GM12878 (cell line): ENCODE results near the gene PPWD1. TPM values are rescaled to one million over a fixed set of nuclear protein-coding genes. Genes with fewer than 3 reads are reported as not detected.

Source experiments
- ATAC-seq: fragments of 200-7000 bp; cut with Tn5 transposase; 3 replicates; pipeline ENCODE4 v1.9.1; 2020; ENCODE audit warnings: mild to moderate bottlenecking, moderate library complexity
- BruUV-seq: library from RNA; stranded (reverse); fragments of 400-500 nt; replicated peaks from 2 replicates; lab custom pipeline; 2021; lab: Mats Ljungman, UMichigan
- CTCF ChIA-PET: fragments of 300-600 bp; sonication (Branson Sonifier 250); formaldehyde crosslinking; extraction: SDS; loops from one replicate; lab custom pipeline; 2021; ENCODE audit warnings: inconsistent platforms; lab: Yijun Ruan, JAX
- POLR2A ChIA-PET: fragments of 350-600 bp; formaldehyde crosslinking; extraction: SDS; loops from one replicate; lab custom pipeline; 2021; ENCODE audit warnings: inconsistent platforms; lab: Charles Lee
- RAD21 ChIA-PET: fragments of 300-600 bp; sonication (Branson Sonifier 250); formaldehyde crosslinking; loops from one replicate; lab custom pipeline; 2023; ENCODE audit warnings: antibody characterized with exemption; ENCODE audit not compliant: unreplicated experiment; lab: Charles Lee
- SMC1A ChIA-PET: fragments of 300-600 bp; sonication (Branson Sonifier 250); formaldehyde crosslinking; loops from one replicate; lab custom pipeline; 2023; ENCODE audit not compliant: unreplicated experiment, uncharacterized antibody; lab: Charles Lee
- DNase-seq: peaks from one replicate; pipeline ENCODE4 v3.0.0-alpha.2; 2011; ENCODE audit warnings: low read depth, low spot score
- FAIRE-seq: peaks from 3 replicates; lab custom pipeline; 2011; peaks lifted over from hg19 to GRCh38; lab: Jason Lieb, UNC
- H2AFZ ChIP-seq: 2 replicates; pipeline ENCODE4 v1.6.0; 2011; ENCODE audit warnings: low read depth, low read length, control low read depth; ENCODE audit not compliant: control insufficient read depth
- H3K27ac ChIP-seq: 2 replicates; pipeline ENCODE4 v1.5.1; 2011; ENCODE audit warnings: control low read depth; ENCODE audit not compliant: control insufficient read depth, insufficient read depth
- H3K27me3 ChIP-seq, 2 experiments: replicated peaks in 1 of 2; 2 replicates each; pipeline versions ENCODE4 v1.6.0 to v1.6.1; 2011; ENCODE audit warnings: low read length in 1 of 2; ENCODE audit not compliant: control insufficient read depth in 2 of 2, insufficient read depth in 2 of 2
- H3K36me3 ChIP-seq, 2 experiments: 2 replicates each; pipeline ENCODE4 v1.5.1; 2011; ENCODE audit warnings: low read length in 1 of 2; ENCODE audit not compliant: control insufficient read depth in 2 of 2, insufficient read depth in 2 of 2
- H3K4me1 ChIP-seq: 2 replicates; pipeline ENCODE4 v1.6.1; 2011; ENCODE audit warnings: mild to moderate bottlenecking, low read length, moderate library complexity, mixed read lengths; ENCODE audit not compliant: control insufficient read depth, insufficient read depth
- H3K4me2 ChIP-seq: 2 replicates; pipeline ENCODE4 v1.6.0; 2011; ENCODE audit warnings: control low read depth; ENCODE audit not compliant: control insufficient read depth, insufficient read depth
- H3K4me3 ChIP-seq: fragments of 200-600 bp; sonication (generic); 2 replicates; pipeline ENCODE4 v1.5.1; 2016
- H3K79me2 ChIP-seq: 2 replicates; pipeline ENCODE4 v1.6.0; 2011; ENCODE audit warnings: low read length; ENCODE audit not compliant: control insufficient read depth, insufficient read depth
- H3K9ac ChIP-seq: 2 replicates; pipeline ENCODE4 v1.8.0; 2011; ENCODE audit warnings: low read length, control low read depth, mixed read lengths; ENCODE audit not compliant: control insufficient read depth, insufficient read depth
- H3K9me3 ChIP-seq: replicated peaks from 3 replicates; pipeline ENCODE4 v1.5.1; 2011; ENCODE audit warnings: mild to moderate bottlenecking, low read length; ENCODE audit not compliant: control insufficient read depth, insufficient read depth
- H4K20me1 ChIP-seq: 2 replicates; pipeline ENCODE4 v1.6.0; 2011; ENCODE audit not compliant: control insufficient read depth, insufficient read depth
- CBFB ChIP-seq: IDR thresholded peaks from 2 replicates; pipeline ENCODE4 v1.6.1; 2016; ENCODE audit warnings: antibody characterized with exemption, low read depth
- CHD1 ChIP-seq: IDR thresholded peaks from 2 replicates; pipeline ENCODE4 v1.6.1; 2012; ENCODE audit warnings: low read depth, low read length, improper control_type of control experiment
- CHD4 ChIP-seq: fragments of 200-600 bp; sonication (generic); IDR thresholded peaks from 2 replicates; pipeline ENCODE4 v1.6.1; 2016; ENCODE audit warnings: mild to moderate bottlenecking
- DPF2 ChIP-seq: fragments of 450-650 bp; IDR thresholded peaks from 2 replicates; pipeline ENCODE4 v1.6.1; 2017; ENCODE audit warnings: mild to moderate bottlenecking
- EP300 ChIP-seq, 2 experiments: fragments of 150-350 bp in 1 of 2; IDR thresholded peaks; 2 replicates each; pipeline ENCODE4 v1.6.1; 2011 to 2012; ENCODE audit warnings: low read depth in 2 of 2, low read length in 2 of 2, borderline replicate concordance in 1 of 2, improper control_type of control experiment in 1 of 2, inconsistent platforms in 1 of 2; ENCODE audit not compliant: control insufficient read depth in 1 of 2
- HSF1 ChIP-seq: fragments of 150-350 bp; IDR thresholded peaks from 2 replicates; pipeline ENCODE4 v1.6.1; 2014; ENCODE audit warnings: mild to moderate bottlenecking, low read depth, low read length
- MEF2A ChIP-seq: IDR thresholded peaks from 2 replicates; pipeline ENCODE4 v1.6.1; 2011; ENCODE audit warnings: low read depth, mild to moderate bottlenecking, low read length, moderate library complexity; ENCODE audit not compliant: insufficient read depth
- MYB ChIP-seq: fragments of 150-350 bp; IDR thresholded peaks from 2 replicates; pipeline ENCODE4 v1.6.1; 2014; ENCODE audit warnings: mild to moderate bottlenecking, low read depth, low read length, borderline replicate concordance
- NKRF ChIP-seq: fragments of 450-650 bp; conservative IDR thresholded peaks from 2 replicates; pipeline ENCODE4 v1.6.1; 2017; ENCODE audit warnings: mild to moderate bottlenecking, moderate library complexity
- RFX5 ChIP-seq: IDR thresholded peaks from 2 replicates; pipeline ENCODE4 v1.6.1; 2011; ENCODE audit warnings: low read depth, low read length, improper control_type of control experiment
- SIX5 ChIP-seq: IDR thresholded peaks from 2 replicates; pipeline ENCODE4 v1.6.1; 2011; ENCODE audit warnings: mild to moderate bottlenecking, low read depth, low read length, moderate library complexity; ENCODE audit not compliant: severe bottlenecking
- SRF ChIP-seq, 2 experiments: IDR thresholded peaks; 2 replicates each; pipeline ENCODE4 v1.6.1; 2011; ENCODE audit warnings: low read depth in 2 of 2, low read length in 2 of 2, mild to moderate bottlenecking in 1 of 2, moderate library complexity in 1 of 2
- TCF7 ChIP-seq: IDR thresholded peaks from 2 replicates; pipeline ENCODE4 v1.6.1; 2014; ENCODE audit warnings: antibody characterized with exemption, borderline replicate concordance
- ZBTB33 ChIP-seq: fragments of 450-650 bp; IDR thresholded peaks from 2 replicates; pipeline ENCODE4 v1.6.1; 2017; ENCODE audit warnings: mild to moderate bottlenecking
- ZNF687 ChIP-seq: fragments of 450-650 bp; IDR thresholded peaks from 2 replicates; pipeline ENCODE4 v1.6.1; 2017; ENCODE audit warnings: mild to moderate bottlenecking, moderate library complexity
- in situ Hi-C: fragments of 300-500 bp; cut with MboI; formaldehyde crosslinking; loops from 9 replicates; pipeline ENCODE4 v1.14.3; 2018; ENCODE audit warnings: mixed read lengths
- intact Hi-C: fragments of 100-400 bp; cut with micrococcal nuclease; formaldehyde crosslinking; loops from one replicate; pipeline ENCODE4 v1.14.2; 2022; ENCODE audit not compliant: unreplicated experiment
- polyA plus RNA-seq, 11 experiments: library from polyadenylated mRNA; depleted of rRNA in 4 of 11; unstranded in 6 of 11; stranded (reverse) in 5 of 11; fragments of >200 nt; fragmentation: Nextera tagmentation in 4 of 11; fragmentation: Illumina TruSeq in 1 of 11; extraction: Ambion mirVana in 4 of 11; extraction: Trizol in 1 of 11; gene quantifications; 1 replicate in 1 of 11; 2 replicates in 10 of 11; pipeline versions ENCODE4 v1.2.1 to v1.2.3, GENCODE V29; 2011 to 2016; ENCODE audit warnings: inconsistent platforms in 2 of 11, missing spikeins in 2 of 11, low read depth in 1 of 11
- total RNA-seq, 4 experiments: library from RNA; depleted of rRNA in 3 of 4; stranded (reverse); fragments of >200 nt in 3 of 4; fragmentation: Illumina TruSeq in 1 of 4; extraction: Trizol in 1 of 4; gene quantifications; 2 replicates each; pipeline versions ENCODE4 v1.2.1 to v1.2.3, GENCODE V29; 2013 to 2021

Gene PPWD1
- total and polyA plus RNA-seq, 10 of the 15 experiments (the other 5 are each of a cell fraction or from before 2014, with no cell fraction given): 18.0 to 53.9 (median 43.2) TPM

- SMC1A ChIA-PET: interaction anchor here (0.6 kb wide), 1 partner anchor 401 kb away, joined by 3 read pairs; no protein-coding TSS in a partner anchor
- Histone ChIP-seq H4K20me1 (no peaks in the 10 kb centered on the region), H3K9ac (no peak overlapping the region), H3K27ac (no peak overlapping the region), H3K79me2 (no peaks in the 10 kb centered on the region), H3K9me3 (no peaks in the 10 kb centered on the region), H3K4me3 (no peak overlapping the region), H3K4me1 (no peaks in the 10 kb centered on the region), H3K4me2 (no peak overlapping the region), H2AFZ (no peak overlapping the region), H3K36me3 (peaks cover 0 to 15% of the 10 kb centered on the region in 2 experiments; a peak in 3 of 4 replicates), H3K27me3 (no peaks in the 10 kb centered on the region)
- CTCF ChIA-PET: interaction anchor here (1.4 kb wide), 1 partner anchor 14 kb away, joined by 4 read pairs; the partner anchor contains the start of genes CENPK and PPWD1
- POLR2A ChIA-PET: interaction anchor here (1.7 kb wide), 1 partner anchor 14 kb away, joined by 6 read pairs; the partner anchor contains the start of genes CENPK and PPWD1
- ATAC-seq: no peak
- in situ Hi-C loops (no loop called here), intact Hi-C loops (no loop called here)
- no peak for DNase-seq
- RAD21 ChIA-PET: no interaction called here
- BruUV-seq: no TSS peak
- no peak for FAIRE-seq
- no peak for TF ChIP-seq SIX5
- TF ChIP-seq MYB: no peak
- TF ChIP-seq CHD4: no peak
- no peak for TF ChIP-seq DPF2
- no peak for TF ChIP-seq CHD1
- TF ChIP-seq ZBTB33: no peak
- TF ChIP-seq TCF7: no peak
- TF ChIP-seq ZNF687: no peak
- no peak for TF ChIP-seq MEF2A
- no peak for TF ChIP-seq RFX5
- no peak for TF ChIP-seq NKRF
- no peak for TF ChIP-seq CBFB
- no peak for TF ChIP-seq SRF (IDR thresholded peaks at IDR 0.05; ENCODE audit: low read depth in 2 of 2, low read length in 2 of 2)
- no peak for TF ChIP-seq HSF1
- no peak for TF ChIP-seq EP300 (IDR thresholded peaks at IDR 0.05; ENCODE audit: borderline replicate concordance in 1 of 2, control insufficient read depth in 1 of 2, low read depth in 2 of 2, low read length in 2 of 2)
These were observed 14.0 kb downstream of the PPWD1 start for GRCh38 chr5:65577141-65577540.
